Fibroblast of lung (primary cell): Measurements from ENCODE around the gene TMEM116. TPM values are rescaled to one million over a fixed set of nuclear protein-coding genes. Genes with fewer than 3 reads are reported as not detected.
A peak's percentile ranks its signal among the peaks of the same experiment; 100 is the strongest.

ENCODE experiments used
- DNase-seq, 2 donors: peaks; one replicate each; pipeline versions ENCODE4 v3.0.0 to v3.0.0-alpha.2; 2010; ENCODE audit warnings: low read depth in 2 of 2
- H2AFZ ChIP-seq: 2 replicates; pipeline ENCODE4 v1.5.1; 2012; ENCODE audit warnings: low read length, control low read depth, inconsistent platforms
- H3K27ac ChIP-seq: 2 replicates; pipeline ENCODE4 v1.5.1; 2011; ENCODE audit warnings: low read length, control low read depth; ENCODE audit not compliant: insufficient read depth
- H3K27me3 ChIP-seq: 2 replicates; pipeline ENCODE4 v1.5.1; 2011; ENCODE audit warnings: mild to moderate bottlenecking, low read length; ENCODE audit not compliant: control insufficient read depth, insufficient read depth
- H3K36me3 ChIP-seq: 2 replicates; pipeline ENCODE4 v1.5.1; 2011; ENCODE audit warnings: low read length; ENCODE audit not compliant: control insufficient read depth, insufficient read depth
- H3K4me1 ChIP-seq: 2 replicates; pipeline ENCODE4 v1.5.1; 2011; ENCODE audit warnings: low read length; ENCODE audit not compliant: control insufficient read depth, insufficient read depth; ENCODE audit errors: extremely low read depth
- H3K4me2 ChIP-seq: 2 replicates; pipeline ENCODE4 v1.5.1; 2011; ENCODE audit warnings: low read length, control low read depth; ENCODE audit not compliant: insufficient read depth; ENCODE audit errors: extremely low read depth
- H3K4me3 ChIP-seq, 4 experiments: fragments of 200-600 bp in 1 of 4; sonication (generic) in 1 of 4; replicated peaks in 1 of 4; 2 replicates each; pipeline ENCODE4 v1.5.1; 2011 to 2016; ENCODE audit warnings: low read length in 4 of 4, low read depth in 3 of 4, mild to moderate bottlenecking in 3 of 4, control low read depth in 2 of 4, inconsistent platforms in 1 of 4, mixed read lengths in 1 of 4; ENCODE audit not compliant: insufficient read depth in 1 of 4; ENCODE audit errors: control extremely low read depth in 1 of 4
- H3K79me2 ChIP-seq: 2 replicates; pipeline ENCODE4 v1.5.1; 2012; ENCODE audit warnings: mild to moderate bottlenecking, low read length, inconsistent platforms; ENCODE audit not compliant: control insufficient read depth, insufficient read depth
- H3K9ac ChIP-seq: 2 replicates; pipeline ENCODE4 v1.5.1; 2011; ENCODE audit warnings: mild to moderate bottlenecking, low read length, control low read depth; ENCODE audit not compliant: insufficient read depth
- H3K9me3 ChIP-seq: 2 replicates; pipeline ENCODE4 v1.5.1; 2012; ENCODE audit warnings: low read depth, low read length; ENCODE audit not compliant: control insufficient read depth, insufficient read depth
- H4K20me1 ChIP-seq: 2 replicates; pipeline ENCODE4 v1.5.1; 2011; ENCODE audit warnings: low read length; ENCODE audit not compliant: control insufficient read depth, insufficient read depth; ENCODE audit errors: extremely low read depth
- EZH2 ChIP-seq: IDR thresholded peaks from 2 replicates; pipeline ENCODE4 v1.5.1; 2012; ENCODE audit warnings: low read length, control low read depth, mild to moderate bottlenecking; ENCODE audit errors: missing control alignments
- polyA plus RNA-seq, 2 donors: library from polyadenylated mRNA; depleted of rRNA in 1 of 2; stranded (reverse) in 1 of 2; unstranded in 1 of 2; fragments of >200 nt; gene quantifications; 2 replicates each; pipeline ENCODE4 v1.2.1, GENCODE V29; 2011 to 2012; ENCODE audit warnings: missing spikeins in 1 of 2
- total RNA-seq: library from RNA; depleted of rRNA; stranded (reverse); fragments of >200 nt; gene quantifications from 2 replicates; pipeline ENCODE4 v1.2.1, GENCODE V29; 2014
- TF ChIP-seq, protein P1 (sequence below), 2 donors: IDR thresholded peaks in 1 of 2; conservative IDR thresholded peaks in 1 of 2; 1 replicate in 1 of 2; 2 replicates in 1 of 2; pipeline ENCODE4 v1.5.1; 2011 to 2012; ENCODE audit warnings: low read length in 2 of 2, control low read depth in 1 of 2, inconsistent platforms in 1 of 2, low read depth in 1 of 2, mild to moderate bottlenecking in 1 of 2

Gene TMEM116
- total and polyA plus RNA-seq, 2 donors (not counting 1 experiment from before 2014, with no cell fraction given): 7.8 to 21.8 TPM

- TF ChIP-seq, protein P1, sequence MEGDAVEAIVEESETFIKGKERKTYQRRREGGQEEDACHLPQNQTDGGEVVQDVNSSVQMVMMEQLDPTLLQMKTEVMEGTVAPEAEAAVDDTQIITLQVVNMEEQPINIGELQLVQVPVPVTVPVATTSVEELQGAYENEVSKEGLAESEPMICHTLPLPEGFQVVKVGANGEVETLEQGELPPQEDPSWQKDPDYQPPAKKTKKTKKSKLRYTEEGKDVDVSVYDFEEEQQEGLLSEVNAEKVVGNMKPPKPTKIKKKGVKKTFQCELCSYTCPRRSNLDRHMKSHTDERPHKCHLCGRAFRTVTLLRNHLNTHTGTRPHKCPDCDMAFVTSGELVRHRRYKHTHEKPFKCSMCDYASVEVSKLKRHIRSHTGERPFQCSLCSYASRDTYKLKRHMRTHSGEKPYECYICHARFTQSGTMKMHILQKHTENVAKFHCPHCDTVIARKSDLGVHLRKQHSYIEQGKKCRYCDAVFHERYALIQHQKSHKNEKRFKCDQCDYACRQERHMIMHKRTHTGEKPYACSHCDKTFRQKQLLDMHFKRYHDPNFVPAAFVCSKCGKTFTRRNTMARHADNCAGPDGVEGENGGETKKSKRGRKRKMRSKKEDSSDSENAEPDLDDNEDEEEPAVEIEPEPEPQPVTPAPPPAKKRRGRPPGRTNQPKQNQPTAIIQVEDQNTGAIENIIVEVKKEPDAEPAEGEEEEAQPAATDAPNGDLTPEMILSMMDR (conservative IDR thresholded peaks at IDR 0.05 in 1 of 2, IDR thresholded peaks at IDR 0.05 in 1 of 2; ENCODE audit: low read depth in 1 of 2, low read length in 2 of 2): no peak
- no peak for TF ChIP-seq EZH2
- no peaks in the 10 kb centered on the region for H3K36me3 ChIP-seq
- H4K20me1 ChIP-seq: no peaks in the 10 kb centered on the region
- H3K4me1 ChIP-seq: no peaks in the 10 kb centered on the region
- H3K9ac ChIP-seq: no peak overlapping the region
- H3K27ac ChIP-seq: no peak overlapping the region
- no peak for DNase-seq
- no peaks in the 10 kb centered on the region for H3K9me3 ChIP-seq
- H2AFZ ChIP-seq: no peak overlapping the region
- H3K27me3 ChIP-seq: no peaks in the 10 kb centered on the region
- no peaks in the 10 kb centered on the region for H3K79me2 ChIP-seq
- no peak overlapping the region for H3K4me3 ChIP-seq
- H3K4me2 ChIP-seq: no peak overlapping the region
These were observed 19.4 kb downstream of the TMEM116 start for GRCh38 chr12:111993292-111994150.

DNA sequence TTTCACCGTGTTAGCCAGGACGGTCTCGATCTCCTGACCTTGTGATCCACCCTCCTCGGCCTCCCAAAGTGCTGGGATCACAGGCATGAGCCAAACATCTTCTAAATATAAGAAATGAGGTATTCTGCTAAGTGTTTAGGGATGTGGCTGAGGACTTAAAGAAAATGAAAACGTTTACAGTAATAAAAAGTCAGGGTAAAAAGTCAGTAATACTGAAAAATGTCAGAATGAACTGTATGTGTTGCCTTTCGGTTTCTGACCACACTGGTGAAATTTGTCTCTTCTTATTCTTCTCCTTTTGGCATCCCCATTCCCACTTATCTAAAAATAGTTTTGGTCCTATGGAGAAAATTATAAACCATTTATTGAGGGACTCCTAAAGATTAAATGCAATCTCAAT is 20.5 kb downstream of the TMEM116 start:
- Histone ChIP-seq H3K27me3 (no peaks in the 10 kb centered on the region), H3K36me3 (no peaks in the 10 kb centered on the region), H3K4me2 (no peak overlapping the region), H3K4me3 (no peak overlapping the region), H3K79me2 (no peaks in the 10 kb centered on the region), H3K9ac (no peak overlapping the region), H3K9me3 (no peaks in the 10 kb centered on the region), H3K4me1 (no peaks in the 10 kb centered on the region), H2AFZ (no peak overlapping the region), H4K20me1 (no peaks in the 10 kb centered on the region), H3K27ac (no peak overlapping the region)
- DNase-seq: no peak
- TF ChIP-seq, protein P1 (conservative IDR thresholded peaks at IDR 0.05 in 1 of 2, IDR thresholded peaks at IDR 0.05 in 1 of 2; ENCODE audit: low read depth in 1 of 2, low read length in 2 of 2): no peak
- no peak for TF ChIP-seq EZH2

GRCh38 chr12:111991946-111992345 is 21.0 kb downstream of the TMEM116 start:
- H3K27ac ChIP-seq: no peak overlapping the region
- H3K79me2 ChIP-seq: no peaks in the 10 kb centered on the region
- no peak overlapping the region for H3K4me3 ChIP-seq
- peak in 1 of 2 donors; percentile 75 for DNase-seq
- H3K27me3 ChIP-seq: no peaks in the 10 kb centered on the region
- H3K9ac ChIP-seq: no peak overlapping the region
- H4K20me1 ChIP-seq: no peaks in the 10 kb centered on the region
- no peaks in the 10 kb centered on the region for H3K9me3 ChIP-seq
- H3K4me2 ChIP-seq: no peak overlapping the region
- H2AFZ ChIP-seq: no peak overlapping the region
- TF ChIP-seq, protein P1 (conservative IDR thresholded peaks at IDR 0.05 in 1 of 2, IDR thresholded peaks at IDR 0.05 in 1 of 2; ENCODE audit: low read depth in 1 of 2, low read length in 2 of 2): no peak
- no peak for TF ChIP-seq EZH2
- H3K36me3 ChIP-seq: no peaks in the 10 kb centered on the region
- no peaks in the 10 kb centered on the region for H3K4me1 ChIP-seq
